Effector memory CD4-positive, alpha-beta T cell (primary cell): ENCODE data around the gene STEAP1B.

Experiments used
- DNase-seq, 3 donors: peaks; one replicate each; pipeline ENCODE4 v3.0.0-alpha.2; 2020
- H3K27ac ChIP-seq: 2 replicates; pipeline ENCODE4 v1.7.0; 2013; ENCODE audit warnings: mild to moderate bottlenecking, low read length, moderate library complexity; ENCODE audit not compliant: insufficient read depth, poor library complexity, severe bottlenecking
- H3K27me3 ChIP-seq: replicated peaks from 2 replicates; pipeline ENCODE4 v1.7.0; 2013; ENCODE audit warnings: mild to moderate bottlenecking, low read length; ENCODE audit not compliant: insufficient read depth, control insufficient read depth, poor library complexity, severe bottlenecking
- H3K36me3 ChIP-seq: 2 replicates; pipeline ENCODE4 v1.7.0; 2013; ENCODE audit warnings: mild to moderate bottlenecking, low read length, moderate library complexity; ENCODE audit not compliant: control insufficient read depth, insufficient read depth
- H3K4me1 ChIP-seq: 2 replicates; pipeline ENCODE4 v1.7.0; 2013; ENCODE audit warnings: low read length, mild to moderate bottlenecking; ENCODE audit not compliant: control insufficient read depth, insufficient read depth, poor library complexity, severe bottlenecking
- H3K4me3 ChIP-seq: 2 replicates; pipeline ENCODE4 v1.7.0; 2013; ENCODE audit warnings: low read length, low read depth, mild to moderate bottlenecking; ENCODE audit not compliant: insufficient read depth, poor library complexity, severe bottlenecking
- H3K9me3 ChIP-seq: 2 replicates; pipeline ENCODE4 v1.7.0; 2013; ENCODE audit warnings: mild to moderate bottlenecking, low read length, moderate library complexity; ENCODE audit not compliant: control insufficient read depth

STEAP1B gene

DNA sequence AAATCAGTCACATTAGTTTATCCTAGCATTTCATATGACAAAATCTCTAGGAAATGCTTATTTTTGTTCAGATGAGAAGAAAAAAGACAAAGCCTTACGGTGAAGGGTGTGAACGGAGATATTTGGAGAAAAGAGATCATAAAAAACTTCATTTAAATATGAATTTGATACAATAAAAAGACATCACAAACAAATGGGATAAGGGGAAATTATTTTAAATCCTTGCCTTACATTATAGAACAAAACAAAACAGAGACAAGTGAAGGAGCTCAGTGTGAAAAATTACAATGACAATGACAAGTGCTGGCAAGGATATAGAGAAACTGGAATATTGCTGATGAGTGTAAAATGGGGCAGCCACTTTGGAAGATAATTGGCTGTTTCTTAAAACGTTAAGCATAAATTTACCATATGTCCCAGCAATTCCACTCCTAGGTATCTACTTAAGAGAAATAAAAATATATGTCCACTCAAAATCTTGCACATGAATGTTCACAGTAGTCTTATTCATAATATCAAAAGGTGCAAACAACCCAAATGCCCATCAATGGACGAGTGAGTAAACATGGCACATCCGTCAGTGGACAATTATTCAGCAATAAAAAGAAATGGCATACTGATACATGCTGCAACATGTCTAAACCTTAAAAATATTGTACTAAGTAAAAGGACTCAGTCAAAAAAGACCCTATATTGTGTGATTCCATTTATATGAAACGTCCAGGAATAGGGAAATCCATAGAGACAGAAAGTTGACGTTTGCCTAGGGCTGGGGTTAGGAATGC is 77.0 kb downstream of the STEAP1B start:
- no peaks in the 10 kb centered on the region for H3K4me1 ChIP-seq
- H3K27ac ChIP-seq, result no peak overlapping the region
- H3K36me3 ChIP-seq, result no peaks in the 10 kb centered on the region
- H3K27me3 ChIP-seq, result no peaks in the 10 kb centered on the region
- H3K9me3 ChIP-seq, result no peaks in the 10 kb centered on the region
- DNase-seq, result no peak
- H3K4me3 ChIP-seq, result no peak overlapping the region

DNA sequence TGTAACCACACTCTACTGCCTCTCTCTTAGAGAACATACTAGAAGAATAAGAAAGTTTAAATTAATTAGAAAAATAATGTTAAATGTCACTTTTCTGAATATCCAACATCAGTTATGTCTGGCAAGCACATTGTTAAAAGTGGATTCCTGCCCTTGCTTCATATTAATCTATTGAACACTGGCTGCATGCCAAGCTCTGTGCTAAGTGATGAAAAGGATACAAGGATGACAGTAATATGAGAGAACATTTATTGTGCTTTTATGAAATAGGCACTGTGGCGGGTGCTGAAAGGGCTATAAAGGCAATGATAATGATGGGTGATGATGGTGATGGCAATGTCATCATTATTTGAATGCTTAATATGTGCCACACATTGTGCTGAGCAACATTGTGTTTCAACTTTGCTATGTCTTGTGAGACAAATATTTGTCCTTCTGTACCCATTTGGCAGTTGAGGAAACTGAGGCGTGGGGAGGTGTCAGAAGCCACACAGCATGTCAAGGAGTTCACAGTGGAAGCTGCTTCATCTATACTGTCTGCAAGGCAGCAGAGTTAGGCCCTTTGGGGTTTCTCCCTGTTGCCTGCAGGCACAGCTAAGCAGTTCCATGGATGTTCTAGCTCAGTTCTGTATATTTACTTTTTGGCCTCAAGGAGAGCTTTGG is 78.9 kb downstream of the STEAP1B start:
- no peaks in the 10 kb centered on the region for H3K4me1 ChIP-seq
- no peak overlapping the region for H3K27ac ChIP-seq
- H3K4me3 ChIP-seq, result no peak overlapping the region
- H3K27me3 ChIP-seq, result no peaks in the 10 kb centered on the region
- H3K9me3 ChIP-seq, result no peaks in the 10 kb centered on the region
- no peak for DNase-seq
- H3K36me3 ChIP-seq, result no peaks in the 10 kb centered on the region

- Histone ChIP-seq H3K36me3 (no peaks in the 10 kb centered on the region), H3K4me3 (no peak overlapping the region), H3K4me1 (no peaks in the 10 kb centered on the region), H3K9me3 (no peaks in the 10 kb centered on the region), H3K27ac (no peak overlapping the region), H3K27me3 (no peaks in the 10 kb centered on the region)
- no peak for DNase-seq
These were observed 80.0 kb downstream of the STEAP1B start for GRCh38 chr7:22420008-22420407.

- DNase-seq, result no peak
- Histone ChIP-seq H3K27ac (no peak overlapping the region), H3K36me3 (no peaks in the 10 kb centered on the region), H3K4me3 (no peak overlapping the region), H3K9me3 (no peaks in the 10 kb centered on the region), H3K27me3 (no peaks in the 10 kb centered on the region), H3K4me1 (no peaks in the 10 kb centered on the region)
These were observed 80.5 kb downstream of the STEAP1B start for GRCh38 chr7:22419488-22419887.

DNA sequence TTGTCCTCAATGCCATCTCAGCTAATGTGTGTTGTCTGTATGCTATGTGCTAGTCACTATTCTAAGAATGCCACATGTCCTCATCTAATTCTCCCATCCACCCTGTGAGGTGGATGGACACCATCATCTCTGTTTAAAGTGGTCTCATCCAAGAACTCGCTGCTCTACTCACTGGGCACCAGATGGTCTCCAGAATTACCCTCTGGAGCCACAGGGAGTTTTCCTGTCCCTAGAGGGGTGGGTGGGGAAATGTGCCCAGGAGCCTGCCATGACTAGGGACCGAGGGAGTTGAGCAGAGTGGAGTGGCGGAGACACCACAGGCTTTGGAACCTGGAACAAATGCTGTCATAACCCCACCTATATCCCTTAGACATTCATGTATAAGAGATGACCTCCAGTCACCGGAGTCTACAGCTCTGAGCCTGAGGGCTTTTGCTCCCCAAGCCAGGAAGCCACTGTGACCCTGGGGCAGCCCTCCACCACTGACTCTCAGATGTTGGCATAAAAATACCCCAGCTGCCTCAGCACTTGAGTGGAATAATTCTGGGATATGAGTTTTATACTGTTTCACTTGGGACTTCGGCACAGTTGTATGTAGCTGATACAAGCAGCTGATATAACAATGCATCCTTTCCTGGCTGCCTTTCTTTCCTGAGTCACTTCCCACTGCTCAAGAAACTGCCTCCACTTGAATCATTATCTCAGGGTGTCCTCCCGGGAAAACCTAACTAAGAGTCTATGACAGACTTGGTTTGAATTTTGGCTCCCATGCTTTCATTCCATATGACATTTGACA is 81.5 kb downstream of the STEAP1B start:
- no peak for DNase-seq
- no peaks in the 10 kb centered on the region for H3K9me3 ChIP-seq
- H3K27me3 ChIP-seq, result no peaks in the 10 kb centered on the region
- no peak overlapping the region for H3K4me3 ChIP-seq
- H3K27ac ChIP-seq, result no peak overlapping the region
- no peaks in the 10 kb centered on the region for H3K4me1 ChIP-seq
- H3K36me3 ChIP-seq, result no peaks in the 10 kb centered on the region

DNA sequence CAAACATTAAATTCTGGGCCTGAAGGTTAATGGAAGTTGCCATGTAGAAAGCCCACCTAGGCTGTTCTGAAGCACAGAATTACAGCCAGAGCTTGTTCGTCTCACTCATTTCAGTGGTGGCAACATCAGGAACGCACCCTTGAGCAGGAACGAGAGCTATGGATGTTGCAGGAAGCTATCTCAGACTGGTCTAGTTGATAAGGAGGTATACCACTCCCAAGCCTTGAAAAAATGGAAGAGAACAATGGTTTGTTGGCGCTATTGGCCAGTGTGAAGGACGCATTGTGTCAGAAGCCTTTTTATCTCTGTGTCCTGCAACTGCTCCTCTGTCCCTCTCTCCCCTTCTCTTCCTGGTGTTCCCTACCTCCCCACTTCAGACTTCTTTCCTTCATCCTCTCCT is 82.1 kb downstream of the STEAP1B start:
- no peaks in the 10 kb centered on the region for H3K36me3 ChIP-seq
- no peak overlapping the region for H3K4me3 ChIP-seq
- no peaks in the 10 kb centered on the region for H3K27me3 ChIP-seq
- no peak overlapping the region for H3K27ac ChIP-seq
- no peaks in the 10 kb centered on the region for H3K4me1 ChIP-seq
- H3K9me3 ChIP-seq, result no peaks in the 10 kb centered on the region
- no peak for DNase-seq

GRCh38 chr7:22417349-22417748 is 82.6 kb downstream of the STEAP1B start:
- Histone ChIP-seq H3K4me3 (no peak overlapping the region), H3K27ac (no peak overlapping the region), H3K36me3 (no peaks in the 10 kb centered on the region), H3K4me1 (no peaks in the 10 kb centered on the region), H3K27me3 (no peaks in the 10 kb centered on the region), H3K9me3 (no peaks in the 10 kb centered on the region)
- DNase-seq, result no peak

- Histone ChIP-seq H3K4me1 (no peaks in the 10 kb centered on the region), H3K36me3 (no peaks in the 10 kb centered on the region), H3K4me3 (no peak overlapping the region), H3K27me3 (no peaks in the 10 kb centered on the region), H3K27ac (no peak overlapping the region), H3K9me3 (no peaks in the 10 kb centered on the region)
- DNase-seq, result no peak
These were observed 85.6 kb downstream of the STEAP1B start for GRCh38 chr7:22414424-22414823.

- Histone ChIP-seq H3K4me1 (no peaks in the 10 kb centered on the region), H3K9me3 (no peaks in the 10 kb centered on the region), H3K27me3 (no peaks in the 10 kb centered on the region), H3K4me3 (no peak overlapping the region), H3K36me3 (no peaks in the 10 kb centered on the region), H3K27ac (no peak overlapping the region)
- no peak for DNase-seq
These were observed 86.8 kb downstream of the STEAP1B start for GRCh38 chr7:22413211-22413610.
